Uterus (tissue), 2 donors: Measurements from ENCODE around the gene IRGQ.

ENCODE experiments used
- CTCF ChIP-seq, 4 experiments: fragments of 200-600 bp in 2 of 4; fragments of 450-650 bp in 2 of 4; sonication (generic) in 2 of 4; IDR thresholded peaks; one replicate each; pipeline ENCODE4 v1.5.1; 2016 to 2019; ENCODE audit warnings: antibody characterized with exemption in 4 of 4, mild to moderate bottlenecking in 2 of 4, moderate library complexity in 1 of 4
- POLR2A ChIP-seq, 2 donors: fragments of 450-650 bp; IDR thresholded peaks; one replicate each; pipeline ENCODE4 v1.6.1; 2016; ENCODE audit warnings: antibody characterized with exemption in 2 of 2, mild to moderate bottlenecking in 1 of 2, moderate library complexity in 1 of 2

GRCh38 chr19:43570174-43570791, 25.7 kb downstream of the IRGQ start:
- TF ChIP-seq CTCF (IDR thresholded peaks at IDR 0.05): no peak
- no peak for TF ChIP-seq POLR2A (IDR thresholded peaks at IDR 0.05)
